B cell (primary cell): ENCODE results near the gene DCHS2. TPM values are rescaled to one million over a fixed set of nuclear protein-coding genes. Genes with fewer than 3 reads are reported as not detected.

Experiments
- ATAC-seq: fragments of 200-7000 bp; cut with Tn5 transposase; one replicate; pipeline ENCODE4 v1.10.0; 2021; ENCODE audit warnings: low read depth, mild to moderate bottlenecking, moderate number of reproducible peaks, moderate library complexity
- CTCF ChIA-PET: fragments of 350-600 bp; sonication (Branson Sonifier 250); formaldehyde crosslinking; loops from one replicate; lab custom pipeline; 2021; ENCODE audit warnings: antibody characterized with exemption, inconsistent platforms; lab: Charles Lee
- POLR2A ChIA-PET: fragments of 350-600 bp; sonication (Branson Sonifier 250); formaldehyde crosslinking; loops from one replicate; lab custom pipeline; 2021; ENCODE audit warnings: antibody characterized with exemption; lab: Charles Lee
- DNase-seq: peaks from one replicate; pipeline ENCODE4 v3.0.0; 2013
- H2AFZ ChIP-seq: 2 replicates; pipeline ENCODE4 v1.6.1; 2012; ENCODE audit warnings: mild to moderate bottlenecking, low read depth, low read length; ENCODE audit not compliant: insufficient read depth, poor library complexity, severe bottlenecking
- H3K27ac ChIP-seq, 2 donors: 1 replicate in 1 of 2; 2 replicates in 1 of 2; pipeline ENCODE4 v1.5.1; 2012 to 2013; ENCODE audit warnings: low read length in 2 of 2, mild to moderate bottlenecking in 2 of 2, moderate library complexity in 1 of 2
- H3K27me3 ChIP-seq, 4 experiments: fragments of 200-600 bp in 1 of 4; sonication (generic) in 1 of 4; replicated peaks in 1 of 4; 1 replicate in 2 of 4; 2 replicates in 2 of 4; pipeline versions ENCODE4 v1.6.1 to v1.7.0; 2013 to 2016; ENCODE audit warnings: low read length in 3 of 4, mild to moderate bottlenecking in 2 of 4, mixed read lengths in 1 of 4, moderate library complexity in 1 of 4; ENCODE audit not compliant: insufficient read depth in 4 of 4, control insufficient read depth in 3 of 4; ENCODE audit errors: control extremely low read depth in 1 of 4
- H3K36me3 ChIP-seq, 2 experiments: replicated peaks in 1 of 2; 1 replicate in 1 of 2; 2 replicates in 1 of 2; pipeline versions ENCODE4 v1.6.1 to v1.7.1; 2013; ENCODE audit warnings: low read length in 1 of 2; ENCODE audit not compliant: insufficient read depth in 2 of 2, control insufficient read depth in 1 of 2; ENCODE audit errors: control extremely low read depth in 1 of 2, extremely low read depth in 1 of 2
- H3K4me1 ChIP-seq, 2 donors: fragments of 200-600 bp in 1 of 2; sonication (generic) in 1 of 2; 1 replicate in 1 of 2; 2 replicates in 1 of 2; pipeline versions ENCODE4 v1.5.1 to v1.6.1; 2013 to 2017; ENCODE audit warnings: low read length in 2 of 2; ENCODE audit not compliant: control insufficient read depth in 2 of 2, insufficient read depth in 2 of 2
- H3K4me2 ChIP-seq: replicated peaks from 2 replicates; pipeline ENCODE3; 2012; ENCODE audit warnings: mild to moderate bottlenecking, low read depth, low read length; ENCODE audit not compliant: poor library complexity, severe bottlenecking
- H3K4me3 ChIP-seq, 5 experiments: fragments of 200-600 bp in 1 of 5; sonication (generic) in 1 of 5; 1 replicate in 3 of 5; 2 replicates in 2 of 5; pipeline versions ENCODE4 v1.5.1 to v1.7.0; 2011 to 2016; ENCODE audit warnings: low read length in 4 of 5, mild to moderate bottlenecking in 4 of 5, low read depth in 2 of 5, control low read depth in 1 of 5, moderate library complexity in 1 of 5; ENCODE audit not compliant: insufficient read depth in 1 of 5; ENCODE audit errors: control extremely low read depth in 1 of 5, extremely low read depth in 1 of 5
- H3K79me2 ChIP-seq: fragments of 200-600 bp; sonication (generic); one replicate; pipeline ENCODE4 v1.6.0; 2016; ENCODE audit warnings: low read length; ENCODE audit not compliant: control insufficient read depth, insufficient read depth
- H3K9ac ChIP-seq: fragments of 200-600 bp; sonication (generic); 2 replicates; pipeline ENCODE4 v1.6.1; 2017; ENCODE audit warnings: mild to moderate bottlenecking, low read length, moderate library complexity
- H3K9me3 ChIP-seq, 3 donors: one replicate each; pipeline versions ENCODE4 v1.6.1 to v1.7.1; 2013; ENCODE audit warnings: low read length in 2 of 3; ENCODE audit not compliant: control insufficient read depth in 2 of 3, insufficient read depth in 1 of 3; ENCODE audit errors: control extremely low read depth in 1 of 3
- H4K20me1 ChIP-seq: 2 replicates; pipeline ENCODE4 v1.6.0; 2012; ENCODE audit warnings: mild to moderate bottlenecking, low read length; ENCODE audit not compliant: insufficient read depth, control insufficient read depth, poor library complexity, severe bottlenecking
- H3K27ac Mint-ChIP-seq: one replicate; pipeline ENCODE4 v1.8.0; 2021; ENCODE audit warnings: mixed read lengths
- H3K27me3 Mint-ChIP-seq: one replicate; pipeline ENCODE4 v1.8.0; 2021; ENCODE audit warnings: mixed read lengths
- H3K4me1 Mint-ChIP-seq: one replicate; pipeline ENCODE4 v1.8.0; 2021; ENCODE audit warnings: mixed read lengths
- H3K4me3 Mint-ChIP-seq: one replicate; pipeline ENCODE4 v1.8.0; 2021; ENCODE audit warnings: mixed read lengths
- H3K9me3 Mint-ChIP-seq: one replicate; pipeline ENCODE4 v1.8.0; 2022; ENCODE audit warnings: mixed read lengths; ENCODE audit not compliant: insufficient read depth
- EZH2 ChIP-seq: IDR thresholded peaks from 2 replicates; pipeline ENCODE4 v1.6.1; 2012; ENCODE audit warnings: borderline replicate concordance, low read depth, mild to moderate bottlenecking, moderate library complexity, low read length; ENCODE audit not compliant: insufficient read depth, poor library complexity, severe bottlenecking
- WGBS: methylation state at CpG from one replicate; pipeline ENCODE4 v1.1.5; 2013; ENCODE audit warnings: missing lambda C conversion rate; ENCODE audit not compliant: insufficient coverage; 5-methylcytosine and 5-hydroxymethylcytosine counted together
- intact Hi-C: fragments of 100-400 bp; cut with micrococcal nuclease; formaldehyde crosslinking; loops from one replicate; pipeline ENCODE4 v1.10.0; 2022
- polyA plus RNA-seq: library from polyadenylated mRNA; depleted of rRNA; stranded (reverse); fragments of >200 nt; gene quantifications from 2 replicates; pipeline ENCODE4 v1.2.3, GENCODE V29; 2012
- total RNA-seq, 2 donors: library from RNA; stranded (reverse); fragments of 120-200 nt in 1 of 2; gene quantifications; 1 replicate in 1 of 2; 2 replicates in 1 of 2; pipeline versions ENCODE4 v1.2.3 to v1.2.4, GENCODE V29; 2013 to 2022
- TF ChIP-seq, protein P1 (sequence below): fragments of 200-600 bp; IDR thresholded peaks from one replicate; pipeline ENCODE4 v1.8.0; 2022; ENCODE audit warnings: antibody characterized with exemption, mild to moderate bottlenecking

The DCHS2 gene
- total and polyA plus RNA-seq, 2 donors (not counting 1 experiment from before 2014, with no cell fraction given), result 0.02 to 0.06 TPM

DNA sequence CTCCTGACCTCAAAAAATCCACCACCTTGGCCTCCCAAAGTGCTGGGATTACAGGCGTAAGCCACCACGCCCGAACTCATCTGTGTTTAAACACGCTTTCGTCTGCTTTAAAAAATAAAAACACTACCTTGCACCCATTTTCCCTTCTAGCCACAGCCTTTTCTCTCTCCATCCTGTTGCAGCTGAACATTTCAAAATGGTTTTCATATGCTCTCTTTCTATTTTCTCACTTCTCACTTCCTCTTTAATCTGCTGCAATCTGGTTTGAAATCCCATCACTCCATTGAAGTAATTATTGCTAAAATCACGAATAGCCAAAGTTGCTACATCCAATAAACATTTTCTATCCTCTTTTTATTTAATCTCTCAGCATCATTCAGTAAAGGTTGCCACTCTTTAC lies 70.0 kb downstream of the DCHS2 start:
- Mint-ChIP-seq H3K4me1 (peaks cover 53% of the 10 kb centered on the region), H3K27ac (peak overlapping the region; percentile 5), H3K9me3 (no peaks in the 10 kb centered on the region), H3K27me3 (peaks cover 7% of the 10 kb centered on the region), H3K4me3 (peak overlapping the region; percentile 9)
- Histone ChIP-seq H3K4me3 (no peak overlapping the region), H3K27me3 (no peaks in the 10 kb centered on the region), H3K9ac (no peak overlapping the region), H3K9me3 (no peaks in the 10 kb centered on the region), H3K4me1 (peaks cover 35 to 40% of the 10 kb centered on the region in 2 donors), H3K79me2 (no peaks in the 10 kb centered on the region), H3K27ac (peak overlapping the region in 1 of 2 donors; percentile 14), H3K4me2 (peak overlapping the region; percentile 17), H3K36me3 (no peaks in the 10 kb centered on the region), H4K20me1 (no peaks in the 10 kb centered on the region), H2AFZ (no peak overlapping the region)
- CTCF ChIA-PET, result no interaction called here
- DNase-seq (peak; percentile 44), ATAC-seq (no peak)
- intact Hi-C loops, result no loop called here
- 34% methylated on average over 5 of the region's 6 CpGs for WGBS
- POLR2A ChIA-PET, result no interaction called here
- TF ChIP-seq, protein P1, sequence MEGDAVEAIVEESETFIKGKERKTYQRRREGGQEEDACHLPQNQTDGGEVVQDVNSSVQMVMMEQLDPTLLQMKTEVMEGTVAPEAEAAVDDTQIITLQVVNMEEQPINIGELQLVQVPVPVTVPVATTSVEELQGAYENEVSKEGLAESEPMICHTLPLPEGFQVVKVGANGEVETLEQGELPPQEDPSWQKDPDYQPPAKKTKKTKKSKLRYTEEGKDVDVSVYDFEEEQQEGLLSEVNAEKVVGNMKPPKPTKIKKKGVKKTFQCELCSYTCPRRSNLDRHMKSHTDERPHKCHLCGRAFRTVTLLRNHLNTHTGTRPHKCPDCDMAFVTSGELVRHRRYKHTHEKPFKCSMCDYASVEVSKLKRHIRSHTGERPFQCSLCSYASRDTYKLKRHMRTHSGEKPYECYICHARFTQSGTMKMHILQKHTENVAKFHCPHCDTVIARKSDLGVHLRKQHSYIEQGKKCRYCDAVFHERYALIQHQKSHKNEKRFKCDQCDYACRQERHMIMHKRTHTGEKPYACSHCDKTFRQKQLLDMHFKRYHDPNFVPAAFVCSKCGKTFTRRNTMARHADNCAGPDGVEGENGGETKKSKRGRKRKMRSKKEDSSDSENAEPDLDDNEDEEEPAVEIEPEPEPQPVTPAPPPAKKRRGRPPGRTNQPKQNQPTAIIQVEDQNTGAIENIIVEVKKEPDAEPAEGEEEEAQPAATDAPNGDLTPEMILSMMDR, result no peak
- no peak for TF ChIP-seq EZH2

- Histone ChIP-seq H2AFZ (peak overlapping the region; percentile 59), H3K4me1 (peaks cover 24 to 28% of the 10 kb centered on the region in 2 donors), H3K36me3 (no peaks in the 10 kb centered on the region), H3K4me2 (peak overlapping the region; percentile 71), H3K4me3 (peak overlapping the region in 4 of 5 experiments; percentile 55 to 68 (median 66)), H3K79me2 (no peaks in the 10 kb centered on the region), H3K27me3 (no peaks in the 10 kb centered on the region), H3K9ac (peak overlapping the region; percentile 63), H3K9me3 (no peaks in the 10 kb centered on the region), H3K27ac (peak overlapping the region in 1 of 2 donors; percentile 76), H4K20me1 (no peaks in the 10 kb centered on the region)
- Mint-ChIP-seq H3K4me3 (peak overlapping the region; percentile 93), H3K27me3 (peaks cover 6% of the 10 kb centered on the region), H3K9me3 (no peaks in the 10 kb centered on the region), H3K4me1 (peaks cover 46% of the 10 kb centered on the region), H3K27ac (peak overlapping the region; percentile 95)
- intact Hi-C loops, result loop anchor here (5.0 kb wide), 2 partner anchors 50 to 75 kb away; partner anchors contain the start of gene DCHS2
- no peak for DNase-seq
- no peak for TF ChIP-seq EZH2
- TF ChIP-seq, protein P1, result no peak
- no peak for ATAC-seq
- WGBS, result no CpG with 5 or more reads among the region's 2 CpGs
- POLR2A ChIA-PET, result interaction anchor here (0.7 to 1.2 kb wide), 3 partner anchors 10 to 11 kb away, joined by 3 to 6 read pairs (median 5); no protein-coding TSS in a partner anchor
- CTCF ChIA-PET, result no interaction called here
Measured at GRCh38 chr4:154417373-154417673, 74.3 kb downstream of the DCHS2 start.
